ENCODE data around the gene MDM4.
A peak's percentile ranks its signal among the peaks of the same experiment; 100 is the strongest.
"Not testable (repeated sequence)": the region's sequence is repeated elsewhere in the genome, so short reads cannot be mapped to it uniquely, and the experiment has no call there.

The MDM4 gene

DNA sequence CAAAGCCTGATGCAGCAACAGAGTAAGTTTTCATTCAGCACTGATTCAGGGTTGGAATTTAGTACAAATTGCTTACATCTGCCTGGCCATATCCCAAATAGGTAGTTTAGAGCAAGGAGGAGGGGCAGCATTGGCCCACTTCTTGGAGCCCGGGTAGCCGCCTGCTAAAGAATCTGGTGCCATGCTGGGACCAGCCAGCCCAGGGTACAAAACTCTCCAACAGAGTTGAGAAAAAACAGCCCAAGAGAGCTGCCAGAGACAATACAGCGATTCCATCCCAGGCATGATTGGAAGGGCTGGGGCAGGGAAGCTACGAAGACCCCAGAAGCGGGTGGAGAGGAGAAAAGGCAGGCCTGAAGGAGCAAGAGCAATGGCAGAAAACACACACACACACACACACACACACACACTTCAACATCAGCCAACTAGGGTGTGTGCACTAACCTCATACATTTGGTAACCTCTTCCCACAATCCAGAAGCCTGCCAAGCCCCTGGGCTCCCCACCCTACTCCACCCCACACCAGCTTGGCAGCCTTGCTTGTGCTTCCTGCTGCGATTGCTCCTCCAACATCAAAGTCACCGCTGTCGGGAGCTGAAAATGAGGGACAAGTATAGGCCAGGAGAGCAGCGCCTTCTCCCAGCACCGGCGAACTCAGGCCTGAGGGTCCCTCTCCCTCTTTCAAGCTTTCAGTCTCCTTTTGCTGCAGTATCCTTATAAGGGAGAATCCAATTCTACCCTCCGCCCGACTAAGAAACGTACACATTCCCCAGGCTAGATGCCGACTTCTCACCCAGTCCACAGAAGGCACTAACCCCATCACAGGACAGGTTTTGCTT, 22.8 kb upstream of the MDM4 start:
- no peak for DNase-seq

DNA sequence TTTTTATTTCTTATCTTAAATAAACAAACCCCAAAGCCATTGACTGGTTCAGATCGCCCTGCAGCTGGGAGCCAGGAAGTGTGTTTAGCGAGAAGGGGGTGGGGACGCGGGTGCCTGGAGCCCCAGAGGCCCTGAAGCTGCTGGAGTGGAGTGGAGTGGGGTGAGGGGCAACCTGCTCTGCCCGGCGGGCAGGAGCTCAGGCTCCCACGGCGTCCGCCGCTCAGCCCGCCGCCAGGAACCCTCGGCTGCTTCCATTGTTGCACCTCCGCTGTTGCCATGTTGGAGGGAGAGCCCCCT, 22.3 kb upstream of the MDM4 start:
- peak; percentile 84 for DNase-seq

- DNase-seq: peak; percentile 74
Observed at GRCh38 chr1:204494281-204495077, 21.7 kb upstream of the MDM4 start, which contains the start of gene PIK3C2B. Gene PIK3C2B (minus strand): TSS chr1:204494805. CDS start chr1:204469802, 25,003 bp downstream.

DNA sequence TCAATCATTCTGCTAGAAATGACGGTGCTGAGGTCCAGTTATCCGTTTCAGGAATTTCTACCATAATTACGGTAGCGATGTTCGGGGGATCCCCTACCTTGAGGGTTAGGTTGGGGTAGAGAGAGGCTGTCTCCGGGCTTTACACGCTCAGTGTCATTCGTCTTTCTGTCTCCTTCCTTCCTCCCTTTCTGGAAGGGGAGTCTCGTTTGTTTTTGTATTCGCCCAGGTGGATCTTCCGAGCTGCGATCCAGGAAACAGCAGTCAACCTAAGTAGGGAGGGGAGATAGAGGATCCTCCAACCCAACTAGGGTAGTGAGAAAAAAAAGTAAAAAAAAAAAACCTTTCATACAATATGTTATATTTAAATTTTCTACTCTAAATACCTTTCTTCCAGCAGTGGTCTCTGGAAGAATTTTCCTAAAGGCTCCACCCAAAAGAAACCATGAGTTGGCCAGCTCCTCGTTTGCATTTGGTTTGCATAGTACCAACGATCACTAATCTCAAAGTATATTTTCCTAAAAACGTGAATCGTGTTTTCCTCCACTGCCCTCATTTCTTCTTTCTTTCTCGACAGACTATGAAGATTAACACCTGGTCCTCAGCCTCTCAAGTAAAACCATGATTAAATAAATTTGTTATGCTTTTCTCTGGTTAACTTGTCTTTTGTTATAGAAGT, 21.0 kb upstream of the MDM4 start:
- DNase-seq: no peak

- no peak for DNase-seq
Observed at GRCh38 chr1:204495777-204496176, 20.4 kb upstream of the MDM4 start.

DNA sequence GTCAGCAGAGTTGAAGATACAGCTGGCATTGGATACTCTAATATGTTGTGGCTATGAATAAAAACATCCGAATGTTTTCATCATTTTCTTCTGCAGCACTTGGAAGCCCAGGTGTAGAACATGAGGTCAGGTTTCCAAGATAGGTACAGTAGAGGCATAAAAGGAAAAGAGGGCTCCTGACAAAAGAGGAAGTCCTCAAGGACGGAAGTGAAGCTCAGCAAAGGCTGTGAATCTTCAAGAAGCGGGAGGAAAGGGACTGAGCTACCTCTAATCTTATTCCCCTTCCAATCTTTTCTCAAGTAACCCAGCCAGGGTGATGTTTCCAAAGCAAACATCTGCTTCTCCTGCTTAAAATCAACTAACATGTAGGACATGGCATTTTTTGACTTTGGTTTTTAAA, 17.2 kb upstream of the MDM4 start:
- DNase-seq: no peak

DNA sequence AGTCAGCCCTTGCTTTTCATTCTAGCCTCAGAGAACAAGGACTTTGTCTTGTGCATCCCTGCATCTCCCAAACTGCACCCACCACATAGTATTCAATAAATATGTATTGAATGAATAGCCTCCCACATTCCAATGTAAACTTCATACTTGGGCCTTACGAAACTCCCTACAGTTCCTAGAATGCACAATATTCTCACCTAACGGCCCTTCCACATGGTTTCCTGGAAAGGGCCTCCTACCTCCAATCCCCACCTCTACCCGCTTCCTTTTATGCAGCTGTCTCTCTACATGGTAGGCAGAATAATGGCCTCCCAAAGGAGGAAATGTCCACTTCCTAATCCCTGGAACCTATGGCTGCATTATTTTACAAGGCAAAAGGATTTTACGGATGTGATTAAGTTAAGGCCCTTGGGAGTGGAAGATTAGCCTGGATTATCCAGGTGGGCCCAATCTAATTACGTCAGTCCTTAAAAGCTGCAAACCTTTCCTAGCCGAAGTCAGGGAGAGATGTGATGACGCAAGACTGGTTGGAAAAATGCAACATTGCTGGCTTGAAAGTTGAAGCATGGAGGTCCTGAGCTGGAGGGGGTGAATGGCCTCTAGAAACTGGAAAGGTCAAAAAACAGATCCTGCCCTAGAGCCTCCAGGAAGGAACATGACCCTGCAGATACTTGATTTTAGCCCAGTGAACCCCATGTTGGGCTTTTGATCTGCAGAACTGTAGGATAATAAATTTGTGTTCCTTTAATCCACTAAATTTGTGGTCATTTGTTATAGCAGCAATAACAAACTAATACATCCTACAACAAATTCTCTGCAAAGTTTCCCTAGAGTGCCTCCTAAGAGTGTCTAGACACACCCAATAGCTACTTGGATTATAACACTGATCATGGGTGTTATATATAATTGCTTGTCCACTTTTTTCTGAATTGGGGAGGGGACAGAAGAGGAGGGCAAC, 16.4 kb upstream of the MDM4 start:
- no peak for DNase-seq

GRCh38 chr1:204502241-204502640, 14.0 kb upstream of the MDM4 start:
- DNase-seq: no peak

DNA sequence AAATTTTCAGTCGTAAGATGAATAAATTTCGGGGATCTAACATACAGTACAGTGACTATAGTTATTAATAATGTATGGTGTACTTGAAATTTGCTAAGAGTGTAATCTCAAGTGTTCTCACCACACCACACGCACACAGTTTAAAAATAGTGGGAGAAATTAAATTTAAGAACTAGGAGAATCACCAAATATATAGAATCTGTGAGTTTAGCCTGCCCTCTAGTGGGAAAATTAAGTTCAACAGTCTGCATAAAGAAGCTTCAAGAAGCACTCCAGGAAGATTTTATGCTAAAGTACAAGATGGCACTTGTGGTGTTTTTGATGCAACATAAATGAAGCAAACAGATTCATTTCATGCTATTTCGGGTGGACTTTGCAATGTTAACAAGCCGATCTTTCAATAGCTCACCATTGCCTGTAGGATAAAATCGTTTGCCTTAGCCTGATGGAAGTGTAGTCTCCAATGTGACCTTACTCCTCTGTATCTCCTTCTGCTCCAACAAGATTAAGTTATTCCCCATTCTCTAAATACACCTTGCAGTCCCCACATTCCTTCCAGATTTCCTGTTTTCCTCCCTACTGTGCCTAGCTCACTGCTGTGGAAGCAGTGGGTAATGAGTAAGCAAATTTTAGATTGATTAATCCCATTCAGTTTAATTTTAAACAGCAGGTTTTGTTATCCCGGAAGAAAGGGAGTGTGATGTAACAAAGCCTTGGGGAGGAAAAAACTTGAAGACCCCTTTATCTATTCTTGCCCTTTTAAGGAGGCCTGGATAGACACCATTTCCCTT, 12.9 kb upstream of the MDM4 start:
- peak; percentile 78 for DNase-seq

DNA sequence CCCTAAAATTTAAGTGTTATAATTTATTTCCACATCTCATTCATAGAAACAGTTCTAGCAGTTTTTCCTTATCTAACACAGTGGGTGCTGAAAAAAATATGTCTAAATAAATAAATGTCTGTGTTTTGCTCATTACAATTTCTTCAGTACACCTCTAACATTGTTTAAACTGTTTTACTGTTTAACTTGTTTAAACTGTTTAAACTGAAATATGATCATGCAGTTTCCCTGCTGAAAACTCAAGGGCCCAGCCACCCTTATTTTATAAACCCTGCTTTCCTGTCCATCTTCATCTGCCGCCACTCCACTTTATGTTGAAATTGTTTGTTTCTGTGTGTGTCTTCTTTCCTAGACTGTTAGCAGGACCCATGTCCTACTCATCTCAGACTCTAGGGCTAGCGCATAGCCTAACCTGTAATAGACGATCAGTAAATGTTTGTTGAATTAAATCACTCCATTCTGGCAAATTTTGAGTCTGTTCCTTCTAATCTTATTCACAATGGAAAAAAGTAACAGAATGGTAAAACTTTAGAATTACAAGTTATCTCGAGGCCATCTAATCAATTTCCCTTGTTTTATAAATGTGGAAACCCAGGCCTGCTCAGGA, 12.2 kb upstream of the MDM4 start:
- DNase-seq: no peak

- no peak for DNase-seq
Observed at GRCh38 chr1:204505674-204506200, 10.5 kb upstream of the MDM4 start.

DNA sequence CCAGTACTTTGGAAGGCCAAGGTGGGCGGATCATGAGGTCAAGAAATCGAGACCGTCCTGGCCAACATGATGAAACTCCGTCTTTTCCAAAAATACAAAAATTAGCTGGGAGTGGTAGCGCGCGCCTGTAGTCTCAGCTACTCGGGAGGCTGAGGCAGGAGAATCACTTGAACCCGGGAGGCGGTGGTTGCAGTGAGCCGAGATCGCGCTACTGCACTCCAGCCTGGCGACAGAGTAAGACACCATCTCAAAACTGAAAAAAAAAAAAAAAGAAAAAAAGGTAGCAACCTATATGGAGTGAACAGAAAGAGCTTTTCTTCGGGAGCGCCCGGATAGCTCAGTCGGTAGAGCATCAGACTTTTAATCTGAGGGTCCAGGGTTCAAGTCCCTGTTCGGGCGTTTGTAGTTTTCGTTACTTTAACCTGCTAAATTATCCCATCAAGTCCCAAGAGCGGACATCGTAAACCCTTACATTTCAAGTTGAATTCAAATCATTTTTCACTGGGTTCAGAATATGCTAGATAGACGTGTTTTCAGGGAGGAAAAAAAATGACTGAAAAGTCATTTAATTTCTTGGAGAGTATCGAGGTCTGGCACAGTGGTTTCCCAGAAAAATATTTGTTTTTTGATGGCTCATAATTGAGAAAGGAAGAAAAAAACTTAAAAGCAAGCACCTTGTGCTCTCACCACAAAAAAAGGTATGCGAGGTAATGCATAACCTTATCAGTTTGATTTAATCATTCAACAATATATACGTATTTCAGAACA, 9.8 kb upstream of the MDM4 start:
- DNase-seq: peak; percentile 96

GRCh38 chr1:204506969-204507316, 9.3 kb upstream of the MDM4 start:
- DNase-seq: peak; percentile 96

- peak; percentile 93 for DNase-seq
Observed at GRCh38 chr1:204507317-204508105, 8.7 kb upstream of the MDM4 start.

DNA sequence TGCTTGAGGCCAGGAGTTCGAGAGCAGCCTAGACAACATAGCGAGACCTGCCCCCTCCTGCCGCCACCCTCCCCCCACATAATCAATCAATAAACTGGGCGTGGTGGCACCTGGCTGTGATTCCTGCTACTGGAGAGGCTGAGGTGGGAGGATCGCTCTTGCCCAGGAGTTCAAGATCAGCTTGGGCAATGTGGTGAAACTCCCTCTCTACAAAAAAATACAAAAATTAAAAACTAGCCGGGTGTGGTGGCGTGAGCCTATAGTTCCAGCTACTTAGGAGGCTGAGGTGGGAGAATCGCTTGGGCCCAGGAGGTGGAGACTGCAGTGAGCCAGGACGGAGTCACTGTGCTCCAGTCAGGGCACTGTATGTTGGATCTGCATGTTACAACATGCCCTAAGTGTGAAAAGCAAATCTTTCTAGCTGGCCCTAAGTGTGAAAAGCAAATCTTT, 7.0 kb upstream of the MDM4 start:
- DNase-seq: no peak

DNA sequence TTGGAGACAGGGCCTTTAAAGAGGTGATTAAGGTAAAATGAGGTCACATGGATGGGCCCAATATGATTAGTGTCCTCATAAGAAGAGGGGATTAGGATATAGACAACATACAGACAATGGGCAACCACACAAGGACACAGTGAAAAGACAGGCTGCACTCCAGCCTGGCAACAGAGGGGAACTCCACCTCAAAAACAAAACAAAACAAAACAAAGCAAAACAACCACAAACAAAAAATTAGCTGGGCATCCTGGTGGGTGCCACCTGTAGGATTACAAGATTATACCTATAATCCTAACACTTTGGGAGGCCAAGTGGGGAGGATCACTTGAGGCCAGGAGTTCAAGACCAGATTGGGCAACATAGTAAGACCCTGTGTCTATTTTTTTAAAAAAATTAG, 4.8 kb upstream of the MDM4 start:
- DNase-seq: no peak

- DNase-seq: no peak
Observed at GRCh38 chr1:204513117-204513716, 3.0 kb upstream of the MDM4 start.

DNA sequence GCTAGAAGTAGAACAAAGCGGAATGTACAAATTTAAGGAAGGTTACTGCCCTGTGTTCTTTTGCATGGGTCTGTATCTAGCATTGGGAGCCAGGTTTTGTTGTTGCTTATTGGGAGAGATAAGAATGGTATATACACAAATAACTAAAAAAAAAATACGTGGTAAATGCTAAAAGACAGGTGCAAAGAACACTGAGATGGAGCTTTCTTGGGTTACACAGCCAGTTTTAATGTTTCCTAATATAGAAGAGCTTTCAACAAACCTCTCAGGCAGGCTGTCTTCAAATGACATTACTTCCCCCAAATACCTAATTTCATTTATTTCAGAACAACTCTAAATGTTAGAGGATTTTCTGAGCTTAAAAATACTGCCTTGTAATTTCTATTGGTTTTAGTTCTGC, 1.4 kb upstream of the MDM4 start:
- no peak for DNase-seq

DNA sequence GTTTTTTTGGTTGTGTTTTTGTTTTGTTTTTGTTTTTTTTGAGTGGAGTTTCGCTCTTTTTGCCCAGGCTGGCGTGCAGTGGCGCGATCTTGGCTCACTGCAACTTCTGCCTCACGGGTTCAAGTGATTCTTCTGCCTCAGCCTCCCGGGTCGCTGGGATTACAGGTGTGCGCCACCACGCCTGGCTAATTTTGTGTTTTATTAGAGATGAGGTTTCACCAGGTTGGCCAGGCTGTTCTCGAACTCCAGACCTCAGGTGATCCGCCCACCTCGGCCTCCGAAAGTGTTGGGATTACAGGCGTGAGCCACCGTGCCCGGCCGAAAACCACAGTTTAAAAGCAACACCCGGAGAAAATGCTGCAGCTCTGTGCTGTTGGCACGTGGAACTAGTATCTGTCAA, 1.2 kb downstream of the MDM4 start:
- DNase-seq: not testable (repeated sequence)
